Activated T-cell treated with anti-CD3 and anti-CD28 coated beads for 4 hours (primary cell): Measurements from ENCODE around the gene PLCXD1.
"Not testable (repeated sequence)": the region's sequence is repeated elsewhere in the genome, so short reads cannot be mapped to it uniquely, and the experiment has no call there.

ENCODE experiments used
- DNase-seq: peaks from one replicate; pipeline ENCODE4 v3.0.0-alpha.2; 2020

Gene PLCXD1

DNA sequence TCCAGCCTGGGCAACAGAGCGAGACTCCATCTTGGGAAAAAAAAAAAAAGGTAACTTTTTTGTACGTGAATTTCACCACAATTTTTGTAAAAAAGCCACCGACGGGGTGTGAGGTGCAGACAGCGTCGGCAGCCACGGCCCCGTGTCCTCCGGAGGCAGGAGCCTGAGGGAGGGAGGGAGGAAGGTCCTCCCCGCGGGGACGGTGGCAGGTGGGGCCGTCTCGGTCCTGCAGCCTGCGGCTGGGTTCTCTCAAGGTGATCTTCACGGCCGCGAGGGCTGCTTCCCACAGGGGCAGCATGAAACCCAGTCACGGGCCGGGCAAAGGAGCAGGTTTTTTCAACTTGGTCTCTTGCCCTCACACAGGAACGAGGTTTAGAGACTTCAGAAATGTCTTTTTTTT lies 14.0 kb downstream of the PLCXD1 start:
- DNase-seq, result no peak

- no peak for DNase-seq
Measured at GRCh38 chrX:298993-299392, 17.8 kb downstream of the PLCXD1 start.

GRCh38 chrX:300334-300733 lies 19.2 kb downstream of the PLCXD1 start:
- no peak for DNase-seq

- no peak for DNase-seq
Measured at GRCh38 chrX:302975-303374, 21.8 kb downstream of the PLCXD1 start.

- DNase-seq, result not testable (repeated sequence)
Measured at GRCh38 chrX:305781-306613, 24.8 kb downstream of the PLCXD1 start.

DNA sequence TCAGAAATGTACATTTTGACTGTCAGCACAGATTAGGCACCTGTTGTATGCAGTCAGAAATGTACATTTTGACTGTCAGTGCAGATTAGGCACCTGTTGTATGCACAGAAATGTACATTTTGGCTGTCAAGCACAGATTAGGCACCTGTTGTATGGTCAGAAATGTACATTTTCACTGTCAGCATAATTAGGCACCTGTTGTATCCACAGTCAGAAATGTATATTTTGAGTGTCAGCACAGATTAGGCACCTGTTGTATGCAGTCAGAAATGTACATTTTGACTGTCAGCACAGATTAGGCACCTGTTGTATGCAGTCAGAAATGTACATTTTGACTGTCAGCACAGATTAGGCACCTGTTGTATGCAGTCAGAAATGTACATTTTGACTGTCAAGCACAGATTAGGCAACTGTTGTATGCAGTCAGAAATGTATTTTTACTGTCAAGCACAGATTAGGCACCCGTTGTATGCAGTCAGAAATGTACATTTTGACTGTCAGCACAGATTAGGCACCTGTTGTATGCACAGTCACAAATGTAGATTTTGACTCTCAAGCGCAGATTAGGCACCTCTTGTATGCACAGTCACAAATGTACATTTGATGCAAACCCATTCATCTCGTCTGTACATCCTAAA lies 25.6 kb downstream of the PLCXD1 start:
- not testable (repeated sequence) for DNase-seq

DNA sequence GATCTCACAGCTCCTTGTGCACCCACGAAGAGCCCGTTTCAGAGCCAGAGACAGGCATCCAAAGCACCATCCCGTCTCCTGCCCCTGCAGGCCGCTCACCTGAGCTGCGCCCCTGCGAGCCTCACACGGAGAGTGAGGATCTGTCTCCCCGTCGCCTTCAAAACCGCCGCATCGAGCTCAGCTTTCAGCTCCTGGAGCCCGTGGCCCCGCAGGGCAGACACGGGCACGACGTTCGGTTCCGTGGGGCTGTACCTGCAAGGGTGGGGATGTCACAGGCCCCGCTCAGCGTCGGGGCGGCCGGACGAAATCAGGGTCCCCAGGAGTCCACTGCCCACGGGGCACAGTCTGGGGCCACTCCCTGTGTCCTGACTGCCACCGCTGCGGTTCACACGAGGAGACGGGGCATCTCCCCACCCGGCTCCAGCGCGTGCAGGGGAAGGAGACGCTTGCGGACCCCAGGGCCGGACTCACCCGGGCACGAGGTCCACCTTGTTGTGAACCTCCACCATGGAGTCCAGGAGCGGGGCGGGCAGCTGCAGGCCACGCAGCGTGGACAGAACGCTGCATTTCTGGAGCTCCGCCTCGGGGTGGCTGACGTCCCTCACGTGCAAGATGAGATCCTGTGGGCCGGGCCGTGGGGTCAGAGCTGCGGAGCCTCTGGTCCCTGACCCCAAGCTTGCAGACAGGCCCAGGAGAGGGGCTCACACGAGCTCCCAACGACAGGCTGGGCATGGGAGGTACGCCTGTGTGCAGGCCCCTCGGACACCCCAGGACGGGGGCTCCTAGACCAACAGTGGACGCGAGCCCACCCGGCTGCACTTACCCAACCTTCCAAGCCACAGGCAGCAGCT lies 26.3 kb downstream of the PLCXD1 start:
- no peak for DNase-seq

DNA sequence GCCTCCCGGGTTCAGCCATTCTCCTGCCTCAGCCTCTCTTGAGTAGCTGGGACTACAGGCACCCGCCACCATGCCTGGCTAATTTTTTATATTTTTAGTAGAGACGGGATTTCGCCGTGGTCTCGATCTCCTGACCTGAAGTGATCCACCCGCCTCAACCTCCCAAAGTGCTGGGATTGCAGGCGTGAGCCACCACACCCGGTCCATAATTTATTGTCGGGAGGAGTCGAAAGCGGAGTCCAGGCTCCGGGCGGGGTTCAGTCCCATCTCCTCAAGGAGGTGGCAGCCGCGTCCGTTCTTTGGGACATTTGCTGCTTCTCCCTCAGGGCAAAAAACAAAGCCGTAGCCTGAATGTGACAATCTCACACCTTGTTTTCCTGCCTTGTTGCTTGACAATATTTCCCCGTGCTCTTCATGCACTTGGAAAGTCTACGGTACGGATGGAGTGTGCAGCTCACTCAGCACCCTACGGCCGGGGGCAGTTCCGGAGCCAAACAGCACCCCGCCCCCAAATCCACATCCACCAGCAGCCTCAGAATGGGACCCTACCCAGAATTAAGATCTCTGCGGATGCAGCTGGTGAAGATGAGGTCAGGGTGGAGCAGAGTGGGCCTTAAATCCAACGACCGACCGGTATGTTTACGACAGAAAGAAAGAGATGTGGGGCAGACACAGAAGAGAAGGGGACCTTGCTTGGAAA lies 27.8 kb downstream of the PLCXD1 start:
- DNase-seq, result no peak

- DNase-seq, result no peak
Measured at GRCh38 chrX:310621-311155, 29.5 kb downstream of the PLCXD1 start.

DNA sequence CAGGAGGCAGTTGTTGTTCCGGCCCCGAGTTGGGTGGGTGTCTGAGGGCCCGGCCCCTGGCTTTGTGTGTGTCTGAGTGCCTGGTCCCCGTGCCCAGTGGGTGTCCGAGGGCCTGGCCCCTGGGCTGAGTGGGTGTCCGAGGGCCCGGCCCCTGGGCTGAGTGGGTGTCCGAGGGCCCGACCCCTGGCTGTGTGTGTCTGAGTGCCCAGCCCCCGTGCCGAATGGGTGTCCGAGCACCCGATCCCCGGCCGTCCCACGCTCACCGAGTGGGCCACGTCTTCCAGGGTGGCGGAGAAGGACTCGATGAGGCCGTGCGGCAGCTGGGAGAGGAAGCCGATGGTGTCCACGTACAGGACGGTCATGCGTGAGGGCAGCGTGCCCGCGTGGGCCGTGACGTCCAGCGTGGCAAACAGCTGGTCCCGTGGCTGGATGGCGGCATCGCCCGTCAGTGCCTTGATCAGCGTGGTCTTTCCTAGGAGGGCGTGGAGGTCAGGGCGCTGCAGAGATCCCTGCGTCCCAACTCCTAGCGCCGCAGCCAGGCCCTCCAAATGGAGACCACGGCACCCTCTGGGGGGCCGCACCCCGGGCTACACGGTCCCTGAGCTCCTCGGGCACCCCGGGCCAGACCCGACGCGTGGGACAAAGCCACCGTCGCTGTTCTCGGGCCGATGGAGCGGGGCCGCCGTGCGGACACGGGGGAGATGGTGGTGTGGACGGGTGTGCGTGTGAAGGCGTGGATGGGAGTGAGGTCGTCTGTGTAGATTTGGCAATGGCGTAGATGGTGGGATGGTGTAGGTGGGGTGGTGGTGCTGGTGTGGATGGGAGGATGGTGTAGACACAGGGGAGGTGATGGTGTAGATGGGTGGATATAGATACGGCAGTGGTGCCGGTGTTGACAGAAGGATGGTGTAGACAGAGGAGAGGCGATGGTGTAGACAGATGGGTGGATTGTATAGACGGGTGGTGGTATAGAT lies 30.3 kb downstream of the PLCXD1 start:
- no peak for DNase-seq

DNA sequence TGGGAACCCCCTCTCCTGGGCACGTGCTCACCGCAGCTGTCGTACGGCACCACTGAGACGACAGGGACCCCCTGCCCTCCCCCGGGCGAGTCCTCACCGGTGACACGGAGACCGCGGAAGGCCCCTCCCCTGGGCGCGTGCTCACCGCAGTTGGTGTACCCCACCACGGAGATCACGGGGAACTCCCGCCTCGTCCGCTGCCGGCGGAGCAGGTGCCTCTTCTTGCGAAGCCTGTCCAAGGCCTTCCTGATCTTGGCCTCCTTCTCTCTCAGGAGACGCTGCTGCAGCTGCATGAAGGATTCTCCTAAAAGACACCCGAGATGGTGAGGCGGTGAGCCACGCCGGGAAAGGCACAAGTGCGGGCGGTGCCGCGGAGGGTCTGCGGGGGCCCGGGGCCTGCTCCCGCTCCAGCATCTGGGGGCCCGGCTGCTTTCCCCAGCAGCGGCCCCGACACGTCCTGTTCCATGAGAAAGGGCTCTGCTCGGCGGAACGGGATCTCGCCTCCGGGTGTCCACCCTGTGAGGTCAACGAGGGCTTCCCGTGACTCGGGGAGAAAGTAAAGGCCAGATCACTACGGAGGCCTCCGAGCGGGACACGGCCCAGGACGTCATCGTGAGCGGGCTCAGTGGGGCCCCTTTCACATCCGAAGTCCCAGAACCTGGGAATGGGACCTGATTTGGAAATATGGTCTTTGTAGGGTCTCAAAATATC lies 31.6 kb downstream of the PLCXD1 start:
- DNase-seq, result no peak

- DNase-seq, result no peak
Measured at GRCh38 chrX:313546-313945, 32.4 kb downstream of the PLCXD1 start.

DNA sequence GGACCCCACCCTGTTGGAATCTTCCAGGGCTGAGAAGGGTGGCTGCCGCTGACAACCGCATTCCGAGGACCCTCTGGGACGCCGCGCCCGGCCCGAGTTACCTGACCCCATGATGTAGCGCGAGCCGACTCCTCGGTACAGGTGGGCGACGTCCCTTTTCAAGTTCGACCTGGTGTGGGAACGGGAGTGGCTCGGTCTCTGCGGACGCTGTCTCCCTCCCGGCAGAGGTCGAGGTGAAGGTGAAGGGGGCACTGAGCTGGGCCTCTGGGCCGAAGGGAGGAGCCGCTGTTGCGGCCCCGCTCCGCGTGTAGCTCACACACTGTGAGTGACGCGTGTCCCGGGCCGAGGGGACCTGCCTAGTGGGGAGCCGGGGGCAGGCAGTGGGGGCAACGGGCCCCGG lies 32.9 kb downstream of the PLCXD1 start:
- DNase-seq, result no peak

DNA sequence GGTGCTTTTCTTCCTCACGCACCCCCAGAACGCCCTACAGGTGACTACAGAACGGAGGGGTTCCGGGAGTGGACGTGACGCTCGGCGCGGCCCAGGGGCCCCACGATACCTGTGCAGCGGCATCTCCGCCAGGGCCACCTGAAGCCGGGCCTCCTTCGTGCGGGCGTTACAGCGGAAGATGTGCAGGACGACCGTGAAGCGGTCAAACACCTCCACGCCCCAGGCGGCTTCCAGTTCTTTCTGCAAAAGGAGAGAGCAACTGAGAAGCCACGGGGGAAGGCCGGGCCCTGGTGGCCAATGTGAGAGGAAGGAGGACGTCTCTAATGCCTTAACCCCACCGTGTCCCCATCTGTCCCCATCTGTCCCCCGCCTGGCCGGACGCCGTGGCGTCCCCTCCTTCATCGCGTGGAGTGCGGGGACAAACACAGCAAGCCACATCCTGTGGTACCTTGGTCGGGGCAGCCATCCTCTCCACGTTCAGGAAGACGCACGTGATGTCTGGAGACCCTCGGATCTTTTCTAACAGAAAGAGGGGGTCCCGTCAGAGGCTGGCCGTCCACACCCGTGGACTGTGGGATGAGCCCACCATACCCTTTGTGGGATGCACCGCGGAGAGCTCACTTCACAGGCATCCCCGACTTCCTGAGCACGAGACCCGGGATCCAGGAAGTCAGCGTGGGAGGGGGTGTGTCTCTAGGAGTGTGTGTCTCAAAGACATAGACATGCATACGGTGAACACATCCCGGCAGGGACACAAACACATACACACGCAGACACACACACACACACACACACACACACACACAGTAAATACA lies 33.8 kb downstream of the PLCXD1 start:
- DNase-seq, result no peak

DNA sequence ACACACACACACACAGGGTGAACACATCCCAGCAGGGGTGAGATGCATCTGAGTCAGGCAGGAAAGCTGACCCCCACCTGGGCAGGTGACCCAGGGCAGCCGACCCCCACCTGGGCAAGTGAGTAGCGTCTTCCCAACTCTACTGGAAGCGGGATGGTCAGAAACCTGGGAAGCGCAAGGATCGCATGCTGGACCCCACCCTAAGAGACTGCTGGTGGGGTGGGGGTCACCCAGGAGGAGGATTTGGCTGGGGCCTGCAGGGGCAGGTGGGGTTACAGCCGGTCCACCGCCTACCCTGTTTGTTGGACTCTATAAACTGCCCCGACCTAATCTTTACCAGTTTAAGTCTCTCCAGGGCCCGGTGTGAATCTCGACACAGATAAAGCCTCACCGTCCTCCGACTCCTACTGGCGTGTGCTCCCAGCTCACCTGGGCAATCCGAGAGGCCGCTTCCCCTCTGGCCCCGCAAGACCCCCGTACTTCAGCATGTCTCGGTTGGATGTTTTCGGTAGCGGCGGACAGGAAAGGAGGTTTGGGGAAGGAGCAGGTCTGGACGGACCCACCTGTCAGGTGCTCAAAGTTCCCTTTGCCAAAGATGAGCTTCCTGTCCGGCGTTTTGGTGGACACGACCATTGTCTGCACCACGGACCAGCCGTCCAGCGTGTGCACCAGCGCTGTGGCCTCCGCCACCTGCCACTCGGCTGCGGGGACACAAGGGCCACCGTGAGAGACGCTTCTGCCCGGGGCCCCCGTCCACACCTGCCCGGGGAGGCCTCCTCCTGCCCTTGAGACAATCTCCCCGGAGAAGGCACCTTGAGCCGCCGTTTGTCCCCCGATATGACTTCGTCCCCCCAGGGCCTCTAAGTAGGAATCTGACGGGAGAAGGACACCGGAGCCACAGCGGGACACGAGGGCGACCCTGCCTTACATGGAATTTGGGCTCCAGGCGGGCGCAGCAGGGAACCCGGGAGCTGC lies 35.5 kb downstream of the PLCXD1 start:
- no peak for DNase-seq

- DNase-seq, result no peak
Measured at GRCh38 chrX:317424-318067, 36.4 kb downstream of the PLCXD1 start.

GRCh38 chrX:318068-318738 lies 37.0 kb downstream of the PLCXD1 start:
- DNase-seq, result peak; percentile 95
